ENCODE results near the gene LY6G6C. TPM values are rescaled to one million over a fixed set of nuclear protein-coding genes. Genes with fewer than 3 reads are reported as not detected.

LY6G6C gene
- total RNA-seq, 1 donor from 2014 or later, result not detected

GRCh38 chr6:31729979-31730630 lies 8.6 kb upstream of the LY6G6C start:
- TF ChIP-seq, protein P1, sequence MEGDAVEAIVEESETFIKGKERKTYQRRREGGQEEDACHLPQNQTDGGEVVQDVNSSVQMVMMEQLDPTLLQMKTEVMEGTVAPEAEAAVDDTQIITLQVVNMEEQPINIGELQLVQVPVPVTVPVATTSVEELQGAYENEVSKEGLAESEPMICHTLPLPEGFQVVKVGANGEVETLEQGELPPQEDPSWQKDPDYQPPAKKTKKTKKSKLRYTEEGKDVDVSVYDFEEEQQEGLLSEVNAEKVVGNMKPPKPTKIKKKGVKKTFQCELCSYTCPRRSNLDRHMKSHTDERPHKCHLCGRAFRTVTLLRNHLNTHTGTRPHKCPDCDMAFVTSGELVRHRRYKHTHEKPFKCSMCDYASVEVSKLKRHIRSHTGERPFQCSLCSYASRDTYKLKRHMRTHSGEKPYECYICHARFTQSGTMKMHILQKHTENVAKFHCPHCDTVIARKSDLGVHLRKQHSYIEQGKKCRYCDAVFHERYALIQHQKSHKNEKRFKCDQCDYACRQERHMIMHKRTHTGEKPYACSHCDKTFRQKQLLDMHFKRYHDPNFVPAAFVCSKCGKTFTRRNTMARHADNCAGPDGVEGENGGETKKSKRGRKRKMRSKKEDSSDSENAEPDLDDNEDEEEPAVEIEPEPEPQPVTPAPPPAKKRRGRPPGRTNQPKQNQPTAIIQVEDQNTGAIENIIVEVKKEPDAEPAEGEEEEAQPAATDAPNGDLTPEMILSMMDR (IDR thresholded peaks at IDR 0.05; ENCODE audit: insufficient read depth, low read length, poor library complexity, severe bottlenecking), result no peak
- DNase-seq (ENCODE audit: low read depth), result no peak
- no peaks in the 10 kb centered on the region for H3K27me3 ChIP-seq (ENCODE audit: control insufficient read depth, insufficient read depth, low read length)
- peaks cover 1% of the 10 kb centered on the region for H3K36me3 ChIP-seq (ENCODE audit: control insufficient read depth, insufficient read depth, low read length)
- peak overlapping the region; percentile 89 for H3K4me3 ChIP-seq (ENCODE audit: low read depth, low read length)

DNA sequence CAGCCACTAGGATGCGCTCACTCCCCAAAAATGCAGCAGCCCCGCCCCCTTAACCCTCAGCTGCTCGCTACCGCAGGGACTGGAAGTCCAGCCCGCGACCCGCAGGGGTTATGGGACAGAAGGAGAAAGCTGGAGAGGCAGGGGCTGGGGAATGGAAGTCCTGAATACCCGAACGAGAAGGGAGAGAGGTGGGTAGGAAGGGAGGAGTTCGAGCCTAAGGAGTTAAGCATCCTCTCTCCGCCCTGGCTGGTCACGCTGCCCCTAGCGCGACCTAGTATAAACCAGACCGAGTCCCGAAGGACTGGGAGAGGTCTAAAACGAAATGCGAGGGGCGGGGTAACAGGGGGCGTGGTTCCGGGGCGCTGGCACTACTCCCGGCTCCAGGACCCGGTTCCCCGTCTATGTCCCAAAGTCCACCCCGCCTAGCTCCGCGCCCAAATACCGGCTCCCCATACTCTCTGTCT lies 8.0 kb upstream of the LY6G6C start:
- peak overlapping the region; percentile 89 for H3K4me3 ChIP-seq (ENCODE audit: low read depth, low read length)
- H3K36me3 ChIP-seq (ENCODE audit: control insufficient read depth, insufficient read depth, low read length), result peaks cover 1% of the 10 kb centered on the region
- DNase-seq (ENCODE audit: low read depth), result peak; percentile 52
- no peaks in the 10 kb centered on the region for H3K27me3 ChIP-seq (ENCODE audit: control insufficient read depth, insufficient read depth, low read length)
- TF ChIP-seq, protein P1 (IDR thresholded peaks at IDR 0.05; ENCODE audit: insufficient read depth, low read length, poor library complexity, severe bottlenecking), result peak; percentile 75

GRCh38 chr6:31728767-31729514 lies 7.4 kb upstream of the LY6G6C start, which contains the start of gene DDAH2:
TSS of gene DDAH2 (minus strand) at chr6:31729299. CDS start at chr6:31729161, 138 bp downstream.
- Histone ChIP-seq H3K4me3 (ENCODE audit: low read depth, low read length) (peak within 1 kb of the TSS; percentile 89), H3K36me3 (ENCODE audit: control insufficient read depth, insufficient read depth, low read length) (peaks cover 1% of the 10 kb centered on the region), H3K27me3 (ENCODE audit: control insufficient read depth, insufficient read depth, low read length) (no peaks in the 10 kb centered on the region)
- TF ChIP-seq, protein P1 (IDR thresholded peaks at IDR 0.05; ENCODE audit: insufficient read depth, low read length, poor library complexity, severe bottlenecking), result no peak
- DNase-seq (ENCODE audit: low read depth), result no peak

GRCh38 chr6:31727717-31728671 lies 6.4 kb upstream of the LY6G6C start:
- peaks cover 1% of the 10 kb centered on the region for H3K36me3 ChIP-seq (ENCODE audit: control insufficient read depth, insufficient read depth, low read length)
- peak overlapping the region; percentile 89 for H3K4me3 ChIP-seq (ENCODE audit: low read depth, low read length)
- TF ChIP-seq, protein P1 (IDR thresholded peaks at IDR 0.05; ENCODE audit: insufficient read depth, low read length, poor library complexity, severe bottlenecking), result no peak
- DNase-seq (ENCODE audit: low read depth), result no peak
- no peaks in the 10 kb centered on the region for H3K27me3 ChIP-seq (ENCODE audit: control insufficient read depth, insufficient read depth, low read length)

- TF ChIP-seq, protein P1 (IDR thresholded peaks at IDR 0.05; ENCODE audit: insufficient read depth, low read length, poor library complexity, severe bottlenecking), result no peak
- no peak for DNase-seq (ENCODE audit: low read depth)
- Histone ChIP-seq H3K4me3 (ENCODE audit: low read depth, low read length) (no peak overlapping the region), H3K36me3 (ENCODE audit: control insufficient read depth, insufficient read depth, low read length) (peaks cover 1% of the 10 kb centered on the region), H3K27me3 (ENCODE audit: control insufficient read depth, insufficient read depth, low read length) (no peaks in the 10 kb centered on the region)
These were observed 5.6 kb upstream of the LY6G6C start for GRCh38 chr6:31727034-31727716.
